H1 (cell line): Measurements from ENCODE around the gene KCNE3. TPM values are rescaled to one million over a fixed set of nuclear protein-coding genes. Genes with fewer than 3 reads are reported as not detected.

Experiments used
- CTCF ChIA-PET: fragments of 300-600 bp; sonication (Branson Sonifier 250); formaldehyde crosslinking; loops from one replicate; lab custom pipeline; 2021; ENCODE audit not compliant: partially characterized antibody; lab: Charles Lee
- POLR2A ChIA-PET: fragments of 300-600 bp; sonication (Branson Sonifier 250); formaldehyde crosslinking; loops from one replicate; lab custom pipeline; 2021; ENCODE audit warnings: inconsistent platforms; ENCODE audit not compliant: partially characterized antibody; lab: Charles Lee
- DNase-seq, 2 experiments: peaks; one replicate each; pipeline versions ENCODE4 v3.0.0 to v3.0.0-alpha.2; 2010 to 2022; ENCODE audit warnings: low spot score in 2 of 2, low read depth in 1 of 2, mixed read lengths in 1 of 2
- FAIRE-seq: peaks from 2 replicates; lab custom pipeline; 2011; peaks lifted over from hg19 to GRCh38; lab: Jason Lieb, UNC
- H2AFZ ChIP-seq: 2 replicates; pipeline ENCODE4 v1.8.1; 2012; ENCODE audit warnings: low read length, inconsistent platforms
- H2AK5ac ChIP-seq: 2 replicates; pipeline ENCODE4 v1.6.1; 2013; ENCODE audit warnings: low read depth, low read length
- H2BK120ac ChIP-seq: replicated peaks from 2 replicates; pipeline ENCODE3; 2013; ENCODE audit warnings: low read depth, low read length, inconsistent platforms
- H2BK12ac ChIP-seq: 2 replicates; pipeline ENCODE4 v1.6.1; 2013; ENCODE audit warnings: low read depth, low read length
- H2BK15ac ChIP-seq: 2 replicates; pipeline ENCODE4 v1.6.1; 2013; ENCODE audit warnings: low read length
- H2BK20ac ChIP-seq: 2 replicates; pipeline ENCODE4 v1.6.1; 2013; ENCODE audit warnings: low read length
- H2BK5ac ChIP-seq: 2 replicates; pipeline ENCODE4 v1.6.1; 2013; ENCODE audit warnings: low read depth, low read length
- H3K14ac ChIP-seq: 2 replicates; pipeline ENCODE4 v1.6.1; 2013; ENCODE audit warnings: inconsistent platforms; ENCODE audit not compliant: insufficient read length
- H3K18ac ChIP-seq: 2 replicates; pipeline ENCODE4 v1.6.1; 2013; ENCODE audit warnings: low read length; ENCODE audit errors: extremely low read depth
- H3K23ac ChIP-seq: 2 replicates; pipeline ENCODE4 v1.6.1; 2013; ENCODE audit warnings: inconsistent platforms; ENCODE audit not compliant: insufficient read length
- H3K23me2 ChIP-seq: 2 replicates; pipeline ENCODE4 v1.6.1; 2013; ENCODE audit warnings: low read depth, low read length
- H3K27ac ChIP-seq: 2 replicates; pipeline ENCODE4 v1.6.1; 2011; ENCODE audit warnings: low read depth, low read length, inconsistent platforms
- H3K27me3 ChIP-seq, 4 experiments: replicated peaks in 1 of 4; 1 replicate in 1 of 4; 2 replicates in 3 of 4; pipeline versions ENCODE4 v1.6.1 to v1.8.1; 2011 to 2013; ENCODE audit warnings: low read length in 3 of 4, mild to moderate bottlenecking in 3 of 4, inconsistent platforms in 2 of 4, mixed read lengths in 2 of 4, moderate library complexity in 1 of 4; ENCODE audit not compliant: control insufficient read depth in 3 of 4, insufficient read depth in 3 of 4; ENCODE audit errors: extremely low read depth in 1 of 4
- H3K36me3 ChIP-seq, 4 experiments: 2 replicates each; pipeline versions ENCODE4 v1.6.1 to v1.8.1; 2011 to 2013; ENCODE audit warnings: mild to moderate bottlenecking in 4 of 4, low read length in 3 of 4, moderate library complexity in 2 of 4, control low read depth in 1 of 4, inconsistent platforms in 1 of 4; ENCODE audit not compliant: insufficient read depth in 4 of 4, control insufficient read depth in 2 of 4
- H3K4ac ChIP-seq: replicated peaks from 2 replicates; pipeline ENCODE3; 2013; ENCODE audit warnings: low read length, low read depth, mixed read lengths, inconsistent platforms; ENCODE audit not compliant: insufficient read length
- H3K4me1 ChIP-seq, 4 experiments: replicated peaks in 1 of 4; 1 replicate in 1 of 4; 2 replicates in 3 of 4; pipeline versions ENCODE4 v1.6.1 to v1.8.1; 2011 to 2013; ENCODE audit warnings: low read length in 3 of 4, inconsistent platforms in 2 of 4, mixed read lengths in 1 of 4; ENCODE audit not compliant: insufficient read depth in 4 of 4, control insufficient read depth in 3 of 4
- H3K4me2 ChIP-seq, 2 experiments: 2 replicates each; pipeline versions ENCODE4 v1.6.1 to v1.8.1; 2011 to 2013; ENCODE audit warnings: low read depth in 2 of 2, low read length in 2 of 2, control low read depth in 1 of 2, inconsistent platforms in 1 of 2, mild to moderate bottlenecking in 1 of 2; ENCODE audit not compliant: insufficient read depth in 1 of 2
- H3K4me3 ChIP-seq, 4 experiments: fragments of 200-600, 300-600 bp in 1 of 4; sonication (generic), shearing (Covaris generic), sonication (Bioruptor Twin) in 1 of 4; 2 replicates each; pipeline versions ENCODE4 v1.5.1 to v1.8.1; 2011 to 2016; ENCODE audit warnings: low read length in 4 of 4, low read depth in 3 of 4, control low read depth in 2 of 4, inconsistent platforms in 2 of 4, mild to moderate bottlenecking in 2 of 4, mixed read lengths in 1 of 4, moderate library complexity in 1 of 4; ENCODE audit not compliant: insufficient read depth in 2 of 4; ENCODE audit errors: extremely low read depth in 1 of 4
- H3K56ac ChIP-seq: replicated peaks from 2 replicates; pipeline ENCODE3; 2013; ENCODE audit warnings: low read depth, mild to moderate bottlenecking, mixed read lengths, low read length, inconsistent platforms; ENCODE audit not compliant: insufficient read length
- H3K79me1 ChIP-seq: 2 replicates; pipeline ENCODE4 v1.6.1; 2013; ENCODE audit warnings: low read depth, low read length, control low read depth
- H3K79me2 ChIP-seq, 2 experiments: 2 replicates each; pipeline versions ENCODE4 v1.6.1 to v1.8.1; 2012 to 2013; ENCODE audit warnings: low read length in 2 of 2, mild to moderate bottlenecking in 2 of 2, inconsistent platforms in 1 of 2; ENCODE audit not compliant: insufficient read depth in 2 of 2, control insufficient read depth in 1 of 2
- H3K9ac ChIP-seq, 4 experiments: replicated peaks in 1 of 4; 1 replicate in 1 of 4; 2 replicates in 3 of 4; pipeline versions ENCODE4 v1.6.1 to v1.8.1; 2011 to 2013; ENCODE audit warnings: low read depth in 3 of 4, low read length in 3 of 4, control low read depth in 2 of 4, mild to moderate bottlenecking in 2 of 4, moderate library complexity in 2 of 4, inconsistent platforms in 1 of 4; ENCODE audit errors: extremely low read depth in 1 of 4
- H3K9me3 ChIP-seq, 2 experiments: 2 replicates each; pipeline versions ENCODE4 v1.6.1 to v1.8.1; 2012 to 2013; ENCODE audit warnings: mild to moderate bottlenecking in 2 of 2, moderate library complexity in 2 of 2, control low read depth in 1 of 2, inconsistent platforms in 1 of 2, low read depth in 1 of 2, low read length in 1 of 2, mixed read lengths in 1 of 2; ENCODE audit not compliant: insufficient read depth in 2 of 2
- H4K20me1 ChIP-seq, 2 experiments: replicated peaks in 1 of 2; 2 replicates each; pipeline versions ENCODE3 to v1.8.1; 2011 to 2013; ENCODE audit warnings: inconsistent platforms in 2 of 2, low read length in 2 of 2, mild to moderate bottlenecking in 1 of 2; ENCODE audit not compliant: insufficient read depth in 2 of 2, control insufficient read depth in 1 of 2
- H4K5ac ChIP-seq: 2 replicates; pipeline ENCODE4 v1.6.1; 2013; ENCODE audit warnings: low read length, low read depth, mixed read lengths, inconsistent platforms; ENCODE audit not compliant: insufficient read length
- H4K8ac ChIP-seq: 2 replicates; pipeline ENCODE4 v1.8.0; 2013; ENCODE audit warnings: mild to moderate bottlenecking, moderate library complexity, low read length, inconsistent platforms; ENCODE audit not compliant: insufficient read depth; ENCODE audit errors: extremely low read depth
- H4K91ac ChIP-seq: replicated peaks from 2 replicates; pipeline ENCODE3; 2013; ENCODE audit warnings: low read length, mixed read lengths, inconsistent platforms; ENCODE audit not compliant: insufficient read length
- CEBPB ChIP-seq: IDR thresholded peaks from 2 replicates; pipeline ENCODE4 v1.6.1; 2012; ENCODE audit warnings: low read depth, low read length
- POLR2AphosphoS5 ChIP-seq: IDR thresholded peaks from 2 replicates; pipeline ENCODE4 v1.6.1; 2011; ENCODE audit warnings: low read depth, low read length
- WGBS, 2 experiments: shearing (Covaris generic) in 1 of 2; methylation state at CpG; one replicate each; pipeline versions ENCODE4 v1.1.6 to v1.1.7; 2013 to 2015; ENCODE audit warnings: low lambda C conversion rate in 2 of 2, mixed read lengths in 2 of 2, inconsistent platforms in 1 of 2, low coverage in 1 of 2, missing lambda C conversion rate in 1 of 2; ENCODE audit not compliant: insufficient replicate concordance in 2 of 2, insufficient coverage in 1 of 2, insufficient read length in 1 of 2; ENCODE audit errors: extremely low coverage in 1 of 2, missing lambda C conversion rate in 1 of 2; 5-methylcytosine and 5-hydroxymethylcytosine counted together
- polyA plus RNA-seq, 7 experiments: library from polyadenylated mRNA; depleted of rRNA in 3 of 7; stranded (reverse) in 5 of 7; unstranded in 2 of 7; fragments of >200 nt in 5 of 7; fragments of 200-250 nt in 2 of 7; gene quantifications; 1 replicate in 5 of 7; 2 replicates in 1 of 7; 4 replicates in 1 of 7; pipeline versions ENCODE4 v1.2.1 to v1.2.3, GENCODE V29; 2011 to 2013; ENCODE audit warnings: missing spikeins in 2 of 7, mixed read lengths in 2 of 7
- total RNA-seq: library from RNA; stranded (reverse); fragmentation: NEBNext Ultra II Directional; extraction: Animal tissue kit (Norgen Biotek cat#: 25700); gene quantifications from 2 replicates; pipeline ENCODE4 v1.2.1, GENCODE V29; 2021
- TF ChIP-seq, protein P1 (sequence below): IDR thresholded peaks from 2 replicates; pipeline ENCODE4 v1.6.1; 2011; ENCODE audit warnings: low read length, improper control_type of control experiment

KCNE3 gene
- total and polyA plus RNA-seq, 2 of the 8 experiments (the other 6 are each of a cell fraction or from before 2014, with no cell fraction given) = 1.9 to 3.5 TPM

DNA sequence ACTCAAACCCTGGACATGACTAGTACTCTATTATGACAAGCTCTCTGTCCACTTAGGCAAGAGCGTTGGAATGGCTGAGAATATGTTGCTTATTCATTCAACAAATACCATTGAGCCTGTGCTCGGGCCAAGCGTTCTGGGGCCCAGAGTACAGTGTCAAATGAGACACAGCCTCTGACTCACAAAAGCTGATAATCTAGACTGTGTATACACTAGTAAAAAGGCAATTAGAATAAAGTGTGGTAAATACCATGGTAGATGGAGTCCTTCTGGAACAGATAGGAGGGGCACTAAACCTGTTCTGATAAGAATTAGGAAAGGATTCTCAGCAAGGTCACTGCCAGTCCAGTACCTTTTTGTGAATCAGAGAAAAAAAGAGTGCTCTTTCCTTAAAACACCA, 24.7 kb downstream of the KCNE3 start:
- H3K4me3 ChIP-seq = no peak overlapping the region
- no peak overlapping the region for H2BK20ac ChIP-seq
- H3K14ac ChIP-seq = no peak overlapping the region
- FAIRE-seq = no peak
- no peak overlapping the region for H3K4me2 ChIP-seq
- H4K20me1 ChIP-seq = no peaks in the 10 kb centered on the region
- no peak overlapping the region for H2BK120ac ChIP-seq
- no peaks in the 10 kb centered on the region for H3K23me2 ChIP-seq
- H2BK15ac ChIP-seq = no peak overlapping the region
- no peaks in the 10 kb centered on the region for H3K9me3 ChIP-seq
- no peak overlapping the region for H4K5ac ChIP-seq
- H4K91ac ChIP-seq = no peak overlapping the region
- H2BK5ac ChIP-seq = no peak overlapping the region
- no peak overlapping the region for H3K9ac ChIP-seq
- H3K4ac ChIP-seq = no peak overlapping the region
- H2AFZ ChIP-seq = no peak overlapping the region
- H3K27me3 ChIP-seq = no peaks in the 10 kb centered on the region
- H3K79me2 ChIP-seq = no peaks in the 10 kb centered on the region
- no peak overlapping the region for H2BK12ac ChIP-seq
- no peaks in the 10 kb centered on the region for H3K36me3 ChIP-seq
- ChIA-PET CTCF (interaction anchor here (0.6 to 4.2 kb wide), 5 partner anchors 10 to 188 kb away, joined by 3 to 15 read pairs (median 4); partner anchors contain the start of gene LIPT2), POLR2A (no interaction called here)
- no peak overlapping the region for H3K18ac ChIP-seq
- H3K27ac ChIP-seq = no peak overlapping the region
- H3K79me1 ChIP-seq = no peaks in the 10 kb centered on the region
- no peak overlapping the region for H2AK5ac ChIP-seq
- WGBS, 2 experiments = 72% methylated on average over 3 of the region's 3 CpGs; no CpG with 5 or more reads in 1 of the 2 experiments
- no peak for DNase-seq
- no peak overlapping the region for H3K56ac ChIP-seq
- H3K4me1 ChIP-seq = peaks cover 0 to 7% (median 4%) of the 10 kb centered on the region in 4 experiments; a peak in 4 of 7 replicates
- H4K8ac ChIP-seq = no peak overlapping the region
- H3K23ac ChIP-seq = no peak overlapping the region
- TF ChIP-seq, protein P1, sequence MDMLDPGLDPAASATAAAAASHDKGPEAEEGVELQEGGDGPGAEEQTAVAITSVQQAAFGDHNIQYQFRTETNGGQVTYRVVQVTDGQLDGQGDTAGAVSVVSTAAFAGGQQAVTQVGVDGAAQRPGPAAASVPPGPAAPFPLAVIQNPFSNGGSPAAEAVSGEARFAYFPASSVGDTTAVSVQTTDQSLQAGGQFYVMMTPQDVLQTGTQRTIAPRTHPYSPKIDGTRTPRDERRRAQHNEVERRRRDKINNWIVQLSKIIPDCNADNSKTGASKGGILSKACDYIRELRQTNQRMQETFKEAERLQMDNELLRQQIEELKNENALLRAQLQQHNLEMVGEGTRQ = no peak
- TF ChIP-seq POLR2AphosphoS5 (no peak), CEBPB (no peak)
